K562 (cell line): ENCODE results near the gene CTIF.

Experiments used
- CHD2 ChIP-seq: IDR thresholded peaks from 2 replicates; pipeline ENCODE4 v1.6.1; 2011; ENCODE audit warnings: low read depth, low read length
- CTCF ChIP-seq, 3 experiments: IDR thresholded peaks in 2 of 3; conservative IDR thresholded peaks in 1 of 3; 2 replicates each; pipeline ENCODE4 v1.5.1; 2011 to 2012; ENCODE audit warnings: low read length in 3 of 3, mild to moderate bottlenecking in 3 of 3, control low read depth in 2 of 3, improper control_type of control experiment in 1 of 3, inconsistent platforms in 1 of 3, low read depth in 1 of 3, mixed read lengths in 1 of 3, moderate library complexity in 1 of 3; ENCODE audit not compliant: insufficient read depth in 2 of 3
- JUND ChIP-seq, 2 experiments: IDR thresholded peaks; 2 replicates in 1 of 2; 3 replicates in 1 of 2; pipeline ENCODE4 v1.6.1; 2011; ENCODE audit warnings: borderline replicate concordance in 2 of 2, low read depth in 2 of 2, low read length in 2 of 2, improper control_type of control experiment in 1 of 2, missing biosample characterization in 1 of 2, missing genetic modification characterization in 1 of 2, missing genetic modification reagents in 1 of 2
- MAZ ChIP-seq, 2 experiments: fragments of 450-650 bp in 1 of 2; sonication (generic) in 1 of 2; formaldehyde crosslinking; IDR thresholded peaks in 1 of 2; conservative IDR thresholded peaks in 1 of 2; 2 replicates each; pipeline versions ENCODE4 v1.4.0 to v1.5.0; 2020; ENCODE audit warnings: mild to moderate bottlenecking in 1 of 2, missing genetic modification reagents in 1 of 2
- MED1 ChIP-seq: sonication (generic); formaldehyde crosslinking; IDR thresholded peaks from 2 replicates; pipeline ENCODE4 v1.8.1; 2023; ENCODE audit warnings: missing genetic modification reagents, borderline replicate concordance
- TF ChIP-seq, protein P1 (sequence below): fragments of 250-450 bp; sonication (Bioruptor Pico); IDR thresholded peaks from 2 replicates; pipeline ENCODE4 v1.4.0; 2020; ENCODE audit warnings: mild to moderate bottlenecking, moderate library complexity, borderline replicate concordance

DNA sequence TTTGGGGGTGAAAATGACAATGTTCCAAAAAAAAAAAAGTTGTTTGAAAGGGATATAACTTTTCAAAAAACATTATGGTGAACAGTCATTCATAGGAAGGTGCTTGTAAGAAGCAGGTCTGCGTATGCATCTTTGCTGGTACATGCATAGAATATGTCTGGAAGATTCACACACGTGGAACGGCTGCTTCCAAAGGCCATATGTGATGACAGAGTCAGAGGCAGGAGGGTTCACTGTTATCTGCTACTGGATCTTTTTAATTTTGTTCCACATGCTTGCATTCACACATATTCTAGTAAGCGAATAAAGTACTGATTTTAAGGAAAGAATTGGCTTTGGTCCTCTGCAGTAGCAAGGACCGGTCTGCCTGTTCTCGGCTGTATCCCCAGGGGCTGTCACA, 218.5 kb downstream of the CTIF start:
- TF ChIP-seq CHD2, result no peak
- no peak for TF ChIP-seq JUND (IDR thresholded peaks at IDR 0.05; ENCODE audit: borderline replicate concordance, low read depth, low read length)
- no peak for TF ChIP-seq JUND (tag; IDR thresholded peaks at IDR 0.05; ENCODE audit: borderline replicate concordance, low read depth, low read length)
- TF ChIP-seq, protein P1, sequence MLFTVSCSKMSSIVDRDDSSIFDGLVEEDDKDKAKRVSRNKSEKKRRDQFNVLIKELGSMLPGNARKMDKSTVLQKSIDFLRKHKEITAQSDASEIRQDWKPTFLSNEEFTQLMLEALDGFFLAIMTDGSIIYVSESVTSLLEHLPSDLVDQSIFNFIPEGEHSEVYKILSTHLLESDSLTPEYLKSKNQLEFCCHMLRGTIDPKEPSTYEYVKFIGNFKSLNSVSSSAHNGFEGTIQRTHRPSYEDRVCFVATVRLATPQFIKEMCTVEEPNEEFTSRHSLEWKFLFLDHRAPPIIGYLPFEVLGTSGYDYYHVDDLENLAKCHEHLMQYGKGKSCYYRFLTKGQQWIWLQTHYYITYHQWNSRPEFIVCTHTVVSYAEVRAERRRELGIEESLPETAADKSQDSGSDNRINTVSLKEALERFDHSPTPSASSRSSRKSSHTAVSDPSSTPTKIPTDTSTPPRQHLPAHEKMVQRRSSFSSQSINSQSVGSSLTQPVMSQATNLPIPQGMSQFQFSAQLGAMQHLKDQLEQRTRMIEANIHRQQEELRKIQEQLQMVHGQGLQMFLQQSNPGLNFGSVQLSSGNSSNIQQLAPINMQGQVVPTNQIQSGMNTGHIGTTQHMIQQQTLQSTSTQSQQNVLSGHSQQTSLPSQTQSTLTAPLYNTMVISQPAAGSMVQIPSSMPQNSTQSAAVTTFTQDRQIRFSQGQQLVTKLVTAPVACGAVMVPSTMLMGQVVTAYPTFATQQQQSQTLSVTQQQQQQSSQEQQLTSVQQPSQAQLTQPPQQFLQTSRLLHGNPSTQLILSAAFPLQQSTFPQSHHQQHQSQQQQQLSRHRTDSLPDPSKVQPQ (CRISPR knock-in tag), result no peak
- no peak for TF ChIP-seq CTCF (IDR thresholded peaks at IDR 0.05 in 2 of 3, conservative IDR thresholded peaks at IDR 0.05 in 1 of 3; ENCODE audit: insufficient read depth in 2 of 3, low read depth in 1 of 3, low read length in 3 of 3)
- no peak for TF ChIP-seq MED1 (CRISPR knock-in tag)
- TF ChIP-seq MAZ (CRISPR knock-in tag; conservative IDR thresholded peaks at IDR 0.05 in 1 of 2, IDR thresholded peaks at IDR 0.05 in 1 of 2), result no peak
